GM12865 (cell line): ENCODE data around the gene APELA.

Source experiments
- DNase-seq: peaks from one replicate; pipeline ENCODE4 v3.0.0; 2010; ENCODE audit warnings: low read depth
- H3K4me3 ChIP-seq: 2 replicates; pipeline ENCODE4 v1.5.1; 2011; ENCODE audit warnings: mild to moderate bottlenecking, low read depth, low read length, control low read depth
- TF ChIP-seq, protein P1 (sequence below): IDR thresholded peaks from 2 replicates; pipeline ENCODE4 v1.5.1; 2011; ENCODE audit warnings: low read length, control low read depth, low read depth, inconsistent platforms; ENCODE audit not compliant: insufficient read depth; ENCODE audit errors: missing control alignments

The APELA gene

DNA sequence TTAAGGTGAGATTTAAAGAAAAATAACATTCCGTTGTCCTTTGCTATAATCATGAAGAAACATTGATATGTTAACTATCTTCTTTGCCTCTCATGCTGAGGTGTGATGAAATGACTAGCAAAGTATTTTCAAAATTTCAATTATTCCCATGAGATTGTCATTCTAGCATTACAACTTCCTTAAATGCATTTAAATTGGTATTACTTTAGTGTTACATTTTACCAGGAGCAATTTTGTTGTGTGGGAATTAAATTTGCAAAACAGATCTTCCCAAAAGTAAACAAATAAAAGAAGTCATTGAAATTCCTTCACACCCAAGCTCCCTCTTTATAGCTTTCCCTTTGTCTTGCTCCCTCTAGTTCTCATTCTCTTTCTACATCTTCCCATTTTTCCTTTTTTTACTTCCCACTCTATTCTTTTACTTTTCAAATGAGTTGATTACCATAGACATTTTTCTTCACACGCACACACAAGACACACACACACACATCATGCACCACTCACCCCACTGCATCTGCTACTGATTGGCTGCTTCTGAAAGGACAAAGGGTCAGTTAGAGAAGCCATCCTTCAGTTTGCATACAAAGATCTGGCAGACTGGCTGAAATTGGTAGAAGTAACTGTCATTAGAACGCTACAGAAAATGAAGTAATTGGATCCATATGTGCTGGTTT is 10.0 kb upstream of the APELA start:
- H3K4me3 ChIP-seq = no peak overlapping the region

DNA sequence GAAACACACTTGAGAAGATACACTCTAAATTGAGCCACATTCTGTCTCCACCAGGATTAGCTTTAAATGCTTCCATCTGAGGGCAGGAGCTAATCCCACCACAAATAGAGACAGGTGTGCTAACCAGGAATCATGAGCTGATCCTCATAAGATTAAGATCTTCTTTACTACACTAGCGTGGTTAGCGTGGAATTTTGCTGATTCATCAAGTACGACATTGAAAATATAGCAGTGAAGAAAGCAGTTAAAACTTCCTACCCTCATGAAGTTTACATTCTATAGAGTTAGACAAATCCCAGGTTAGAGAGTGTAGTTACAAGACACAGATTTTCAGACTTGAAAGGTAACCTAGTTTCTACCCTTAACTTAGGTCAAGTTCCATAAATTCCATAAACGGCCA is 5.3 kb upstream of the APELA start:
- TF ChIP-seq, protein P1, sequence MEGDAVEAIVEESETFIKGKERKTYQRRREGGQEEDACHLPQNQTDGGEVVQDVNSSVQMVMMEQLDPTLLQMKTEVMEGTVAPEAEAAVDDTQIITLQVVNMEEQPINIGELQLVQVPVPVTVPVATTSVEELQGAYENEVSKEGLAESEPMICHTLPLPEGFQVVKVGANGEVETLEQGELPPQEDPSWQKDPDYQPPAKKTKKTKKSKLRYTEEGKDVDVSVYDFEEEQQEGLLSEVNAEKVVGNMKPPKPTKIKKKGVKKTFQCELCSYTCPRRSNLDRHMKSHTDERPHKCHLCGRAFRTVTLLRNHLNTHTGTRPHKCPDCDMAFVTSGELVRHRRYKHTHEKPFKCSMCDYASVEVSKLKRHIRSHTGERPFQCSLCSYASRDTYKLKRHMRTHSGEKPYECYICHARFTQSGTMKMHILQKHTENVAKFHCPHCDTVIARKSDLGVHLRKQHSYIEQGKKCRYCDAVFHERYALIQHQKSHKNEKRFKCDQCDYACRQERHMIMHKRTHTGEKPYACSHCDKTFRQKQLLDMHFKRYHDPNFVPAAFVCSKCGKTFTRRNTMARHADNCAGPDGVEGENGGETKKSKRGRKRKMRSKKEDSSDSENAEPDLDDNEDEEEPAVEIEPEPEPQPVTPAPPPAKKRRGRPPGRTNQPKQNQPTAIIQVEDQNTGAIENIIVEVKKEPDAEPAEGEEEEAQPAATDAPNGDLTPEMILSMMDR = no peak
- H3K4me3 ChIP-seq = no peak overlapping the region
- no peak for DNase-seq

More for the DNA sequence above, 10.0 kb upstream of the APELA start:
- TF ChIP-seq, protein P1 = no peak
- DNase-seq = peak; percentile 6

DNA sequence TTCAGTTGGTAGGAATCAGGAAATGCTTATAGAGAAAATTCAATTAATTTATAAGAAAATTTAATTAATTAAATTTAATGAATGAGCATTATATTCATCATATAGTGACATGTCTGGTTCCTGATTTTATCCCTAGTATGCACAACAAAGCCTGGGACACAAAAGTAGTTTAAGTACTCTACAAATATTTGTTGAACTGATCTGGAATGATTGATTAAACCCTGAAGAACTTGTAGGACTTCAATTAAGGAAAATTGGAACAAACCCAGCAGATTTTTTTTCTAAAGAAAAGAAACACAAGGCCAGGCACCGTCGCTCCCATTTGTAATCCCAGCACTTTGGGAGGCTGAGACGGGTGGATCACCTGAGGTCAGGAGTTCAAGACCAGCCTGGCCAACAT is 4.5 kb upstream of the APELA start:
- DNase-seq = no peak
- TF ChIP-seq, protein P1 = no peak
- no peak overlapping the region for H3K4me3 ChIP-seq

DNA sequence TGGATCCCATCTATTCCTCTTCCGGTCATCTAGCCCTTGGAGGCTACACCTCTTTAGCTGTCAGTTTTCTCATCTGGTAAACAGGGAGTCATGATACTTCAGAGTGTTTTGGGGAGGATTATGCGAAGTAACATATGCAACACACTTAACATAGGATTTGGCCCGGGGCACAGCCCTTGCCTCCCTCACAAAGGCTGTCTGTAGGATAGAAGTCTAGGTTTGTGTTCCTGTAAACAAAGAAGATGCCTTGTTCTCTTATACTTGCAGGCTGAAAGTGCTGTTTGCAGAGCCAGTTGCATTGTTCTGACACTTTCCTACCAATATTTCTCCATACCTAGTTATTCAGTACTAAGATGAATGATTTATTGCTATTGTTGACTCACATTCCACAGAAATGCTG is 2.2 kb upstream of the APELA start:
- no peak overlapping the region for H3K4me3 ChIP-seq
- no peak for DNase-seq
- TF ChIP-seq, protein P1 = no peak

DNA sequence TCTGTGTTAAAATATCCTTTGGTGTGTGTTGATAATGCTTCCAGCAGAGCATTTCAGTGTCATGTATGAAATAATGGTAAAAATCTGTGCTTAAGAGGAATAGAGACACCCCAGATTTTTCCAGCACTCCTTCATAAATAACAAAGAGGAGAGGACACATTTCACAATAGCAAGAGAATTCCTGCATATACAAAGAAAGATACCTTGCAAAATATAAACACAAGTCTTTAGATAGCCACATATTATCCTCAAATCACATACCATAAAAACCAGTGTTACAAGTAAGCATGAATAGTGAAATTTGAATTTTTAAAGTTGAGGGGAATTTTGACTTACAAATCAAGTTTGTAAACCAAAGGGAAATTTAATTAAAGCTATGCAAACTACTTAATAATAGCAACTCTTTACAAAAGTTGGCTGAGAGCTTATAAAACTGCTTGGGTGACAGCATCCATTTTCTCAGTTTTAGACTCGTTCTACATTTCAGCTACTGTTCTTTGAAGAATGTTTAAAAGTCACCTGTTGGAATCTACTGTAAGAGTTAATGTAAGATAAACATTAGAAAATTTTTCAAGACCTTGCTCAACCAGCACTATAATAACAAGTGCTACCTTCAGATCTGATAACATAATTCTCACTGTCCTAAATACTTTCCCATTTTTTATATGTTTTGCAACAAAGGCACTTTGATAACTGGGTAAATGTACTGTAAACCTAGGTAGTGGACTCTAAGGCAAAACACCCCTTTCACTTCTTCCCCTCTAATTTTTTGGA is 3.7 kb downstream of the APELA start:
- DNase-seq = no peak
- no peak overlapping the region for H3K4me3 ChIP-seq
- TF ChIP-seq, protein P1 = no peak

DNA sequence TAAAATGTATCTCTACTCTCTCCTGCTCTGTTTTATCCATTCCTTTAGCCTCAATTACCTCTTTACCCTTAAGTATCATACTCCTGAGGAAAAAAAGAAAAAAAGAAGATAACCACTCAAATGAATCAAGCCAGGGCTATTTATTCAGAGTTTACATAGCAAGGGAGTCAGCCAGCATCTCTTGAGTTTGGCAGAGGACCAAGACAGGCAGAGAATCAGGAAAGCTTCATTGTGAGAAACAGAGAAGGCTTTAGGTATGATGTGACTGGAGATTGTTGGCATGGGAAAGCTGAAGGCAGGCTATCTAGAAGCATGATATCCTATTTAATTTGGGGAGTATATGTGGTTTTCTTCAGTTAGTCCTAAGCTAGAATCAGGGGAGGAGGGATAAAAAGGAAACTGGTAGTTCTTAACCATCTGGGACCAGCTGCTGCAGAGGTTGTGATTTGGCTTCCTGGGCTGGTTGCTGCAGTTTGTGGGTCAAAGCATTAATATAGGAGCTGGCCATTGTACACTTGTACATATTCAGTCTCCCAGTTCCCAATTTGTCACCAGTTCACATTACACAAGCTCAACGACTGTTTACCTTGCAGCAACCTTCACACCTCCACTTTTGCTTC is 11.2 kb downstream of the APELA start:
- H3K4me3 ChIP-seq = no peak overlapping the region
- peak; percentile 45 for DNase-seq
- TF ChIP-seq, protein P1 = no peak
